ENCODE results near the gene CEMIP2. TPM values are rescaled to one million over a fixed set of nuclear protein-coding genes. Genes with fewer than 3 reads are reported as not detected.

The CEMIP2 gene
- total RNA-seq, 1 donor from 2014 or later = 139 TPM

DNA sequence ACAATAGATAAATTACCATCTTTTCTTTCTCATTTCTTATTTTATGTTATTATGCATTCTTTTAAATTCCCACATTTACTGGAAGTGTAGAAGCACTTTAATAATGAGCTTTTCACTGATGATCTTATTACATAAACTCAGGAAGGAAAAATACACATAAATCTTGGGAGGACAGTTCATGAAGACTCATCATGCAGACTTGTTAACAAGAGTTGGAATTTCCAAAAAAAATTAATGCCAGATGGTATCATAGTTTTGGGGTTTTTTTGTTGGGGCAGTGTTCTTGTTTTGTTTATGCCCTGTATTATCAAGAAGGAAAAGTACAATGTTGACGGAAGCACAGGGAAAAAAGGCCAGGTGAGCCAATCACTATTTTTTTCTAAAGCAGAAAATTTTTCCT, 35.1 kb downstream of the CEMIP2 start:
- no peak for TF ChIP-seq EZH2 (IDR thresholded peaks at IDR 0.05; ENCODE audit: insufficient read depth, low read length)
- TF ChIP-seq, protein P1, sequence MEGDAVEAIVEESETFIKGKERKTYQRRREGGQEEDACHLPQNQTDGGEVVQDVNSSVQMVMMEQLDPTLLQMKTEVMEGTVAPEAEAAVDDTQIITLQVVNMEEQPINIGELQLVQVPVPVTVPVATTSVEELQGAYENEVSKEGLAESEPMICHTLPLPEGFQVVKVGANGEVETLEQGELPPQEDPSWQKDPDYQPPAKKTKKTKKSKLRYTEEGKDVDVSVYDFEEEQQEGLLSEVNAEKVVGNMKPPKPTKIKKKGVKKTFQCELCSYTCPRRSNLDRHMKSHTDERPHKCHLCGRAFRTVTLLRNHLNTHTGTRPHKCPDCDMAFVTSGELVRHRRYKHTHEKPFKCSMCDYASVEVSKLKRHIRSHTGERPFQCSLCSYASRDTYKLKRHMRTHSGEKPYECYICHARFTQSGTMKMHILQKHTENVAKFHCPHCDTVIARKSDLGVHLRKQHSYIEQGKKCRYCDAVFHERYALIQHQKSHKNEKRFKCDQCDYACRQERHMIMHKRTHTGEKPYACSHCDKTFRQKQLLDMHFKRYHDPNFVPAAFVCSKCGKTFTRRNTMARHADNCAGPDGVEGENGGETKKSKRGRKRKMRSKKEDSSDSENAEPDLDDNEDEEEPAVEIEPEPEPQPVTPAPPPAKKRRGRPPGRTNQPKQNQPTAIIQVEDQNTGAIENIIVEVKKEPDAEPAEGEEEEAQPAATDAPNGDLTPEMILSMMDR (IDR thresholded peaks at IDR 0.05; ENCODE audit: insufficient read depth, low read depth, low read length) = no peak
- H3K4me2 ChIP-seq (ENCODE audit: low read length) = no peak overlapping the region
- Mint-ChIP-seq H3K36me3 (ENCODE audit: low read depth, unreplicated experiment) (peaks cover 3% of the 10 kb centered on the region), H3K9me3 (ENCODE audit: unreplicated experiment) (no peaks in the 10 kb centered on the region), H3K27me3 (ENCODE audit: low read depth, unreplicated experiment) (no peaks in the 10 kb centered on the region), H3K4me1 (ENCODE audit: low read depth, unreplicated experiment) (peaks cover 22% of the 10 kb centered on the region), H3K4me3 (ENCODE audit: unreplicated experiment) (peak overlapping the region; percentile 41), H3K27ac (ENCODE audit: unreplicated experiment) (peak overlapping the region; percentile 81)
- H3K9ac ChIP-seq (ENCODE audit: low read length) = no peak overlapping the region
- H3K27ac ChIP-seq (ENCODE audit: low read depth, low read length) = no peak overlapping the region
- no peaks in the 10 kb centered on the region for H3K4me1 ChIP-seq (ENCODE audit: insufficient read depth, low read length)
- H3K4me3 ChIP-seq (ENCODE audit: insufficient read depth, low read depth, low read length) = no peak overlapping the region
- H3K9me3 ChIP-seq (ENCODE audit: insufficient read depth, low read depth, low read length) = no peaks in the 10 kb centered on the region
- H4K20me1 ChIP-seq (ENCODE audit: insufficient read depth, low read length) = peaks cover 6% of the 10 kb centered on the region
- no peak for FAIRE-seq
- H3K36me3 ChIP-seq (ENCODE audit: insufficient read depth, low read length) = peaks cover 19% of the 10 kb centered on the region
- no peaks in the 10 kb centered on the region for H3K79me2 ChIP-seq (ENCODE audit: insufficient read depth, low read length)
- no peak overlapping the region for H2AFZ ChIP-seq (ENCODE audit: low read depth, low read length)
- DNase-seq (ENCODE audit: low read depth) = peak; percentile 8
- H3K27me3 ChIP-seq (ENCODE audit: insufficient read depth, low read length) = no peaks in the 10 kb centered on the region

DNA sequence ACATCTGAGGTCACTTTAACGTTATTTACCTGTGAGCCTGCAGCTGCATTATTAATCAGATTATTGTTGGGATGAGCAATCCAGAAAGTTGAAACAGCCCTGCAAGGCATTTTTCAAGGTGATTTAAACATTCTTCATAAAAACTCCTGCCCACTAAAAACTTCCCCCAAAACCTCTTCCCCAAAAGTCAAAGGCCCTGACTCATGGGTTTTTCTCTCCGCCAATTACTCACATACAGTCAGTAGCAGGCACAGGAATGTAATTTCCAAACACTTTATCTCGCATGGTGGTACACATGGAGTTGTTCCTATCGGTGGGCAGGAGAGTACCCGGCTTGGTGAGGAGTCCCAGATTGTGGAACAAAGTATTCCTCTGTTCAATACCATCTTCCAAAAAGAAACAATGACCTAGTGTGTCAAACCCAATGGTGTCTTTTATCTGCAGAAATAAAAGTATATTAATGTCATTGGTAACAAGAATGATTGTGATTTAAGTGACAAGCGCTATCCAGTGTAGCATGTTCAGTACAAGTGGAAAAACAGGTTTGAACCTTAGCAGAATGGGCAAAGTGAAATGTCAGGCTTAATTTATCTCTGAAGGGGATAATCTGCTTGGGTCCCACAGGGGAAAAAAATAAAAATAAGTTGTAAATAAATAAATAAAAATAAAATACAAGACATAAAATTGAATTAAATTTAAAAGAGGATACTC, 38.3 kb downstream of the CEMIP2 start:
- peaks cover 34% of the 10 kb centered on the region for H3K4me1 Mint-ChIP-seq (ENCODE audit: low read depth, unreplicated experiment)
- no peak for FAIRE-seq
- no peaks in the 10 kb centered on the region for H3K9me3 ChIP-seq (ENCODE audit: insufficient read depth, low read depth, low read length)
- no peak overlapping the region for H3K4me3 ChIP-seq (ENCODE audit: insufficient read depth, low read depth, low read length)
- H3K27ac Mint-ChIP-seq (ENCODE audit: unreplicated experiment) = no peak overlapping the region
- no peaks in the 10 kb centered on the region for H3K9me3 Mint-ChIP-seq (ENCODE audit: unreplicated experiment)
- H2AFZ ChIP-seq (ENCODE audit: low read depth, low read length) = no peak overlapping the region
- peaks cover 1% of the 10 kb centered on the region for H3K36me3 Mint-ChIP-seq (ENCODE audit: low read depth, unreplicated experiment)
- H3K36me3 ChIP-seq (ENCODE audit: insufficient read depth, low read length) = peaks cover 15% of the 10 kb centered on the region
- peak; percentile 26 for DNase-seq (ENCODE audit: low read depth)
- no peaks in the 10 kb centered on the region for H3K27me3 Mint-ChIP-seq (ENCODE audit: low read depth, unreplicated experiment)
- H3K4me1 ChIP-seq (ENCODE audit: insufficient read depth, low read length) = peaks cover 8% of the 10 kb centered on the region
- no peak overlapping the region for H3K4me3 Mint-ChIP-seq (ENCODE audit: unreplicated experiment)
- no peaks in the 10 kb centered on the region for H4K20me1 ChIP-seq (ENCODE audit: insufficient read depth, low read length)
- H3K9ac ChIP-seq (ENCODE audit: low read length) = no peak overlapping the region
- H3K27ac ChIP-seq (ENCODE audit: low read depth, low read length) = no peak overlapping the region
- H3K27me3 ChIP-seq (ENCODE audit: insufficient read depth, low read length) = no peaks in the 10 kb centered on the region
- H3K79me2 ChIP-seq (ENCODE audit: insufficient read depth, low read length) = no peaks in the 10 kb centered on the region
- TF ChIP-seq EZH2 (IDR thresholded peaks at IDR 0.05; ENCODE audit: insufficient read depth, low read length) = no peak
- TF ChIP-seq, protein P1 (IDR thresholded peaks at IDR 0.05; ENCODE audit: insufficient read depth, low read depth, low read length) = no peak
- no peak overlapping the region for H3K4me2 ChIP-seq (ENCODE audit: low read length)

DNA sequence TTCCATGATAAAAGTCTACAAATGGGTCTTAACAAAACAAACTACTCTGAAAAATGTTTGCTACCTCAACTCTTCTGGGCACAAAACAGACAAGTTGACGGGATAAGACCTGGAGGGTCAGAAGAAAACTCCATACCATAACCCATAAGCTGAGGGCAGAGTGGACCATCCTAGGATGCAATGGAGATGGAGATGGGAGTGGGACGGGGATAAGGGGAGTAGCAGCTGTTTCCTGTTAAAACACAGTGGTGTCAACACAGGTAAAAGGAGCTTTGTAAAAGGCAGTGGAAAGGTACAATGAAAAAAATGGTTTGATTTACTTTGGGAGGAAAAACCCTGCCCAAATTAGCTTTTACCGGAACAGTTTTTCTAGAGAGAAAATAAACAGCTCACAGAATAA, 41.6 kb downstream of the CEMIP2 start:
- Histone ChIP-seq H3K4me2 (ENCODE audit: low read length) (no peak overlapping the region), H4K20me1 (ENCODE audit: insufficient read depth, low read length) (no peaks in the 10 kb centered on the region), H3K27me3 (ENCODE audit: insufficient read depth, low read length) (no peaks in the 10 kb centered on the region), H3K4me1 (ENCODE audit: insufficient read depth, low read length) (peaks cover 8% of the 10 kb centered on the region), H3K79me2 (ENCODE audit: insufficient read depth, low read length) (no peaks in the 10 kb centered on the region), H3K9me3 (ENCODE audit: insufficient read depth, low read depth, low read length) (no peaks in the 10 kb centered on the region), H3K4me3 (ENCODE audit: insufficient read depth, low read depth, low read length) (no peak overlapping the region), H3K9ac (ENCODE audit: low read length) (no peak overlapping the region), H3K36me3 (ENCODE audit: insufficient read depth, low read length) (peaks cover 32% of the 10 kb centered on the region), H3K27ac (ENCODE audit: low read depth, low read length) (peak overlapping the region; percentile 1), H2AFZ (ENCODE audit: low read depth, low read length) (no peak overlapping the region)
- H3K4me3 Mint-ChIP-seq (ENCODE audit: unreplicated experiment) = no peak overlapping the region
- no peaks in the 10 kb centered on the region for H3K27me3 Mint-ChIP-seq (ENCODE audit: low read depth, unreplicated experiment)
- H3K36me3 Mint-ChIP-seq (ENCODE audit: low read depth, unreplicated experiment) = peaks cover 6% of the 10 kb centered on the region
- H3K9me3 Mint-ChIP-seq (ENCODE audit: unreplicated experiment) = no peaks in the 10 kb centered on the region
- peaks cover 26% of the 10 kb centered on the region for H3K4me1 Mint-ChIP-seq (ENCODE audit: low read depth, unreplicated experiment)
- no peak for FAIRE-seq
- peak overlapping the region; percentile 84 for H3K27ac Mint-ChIP-seq (ENCODE audit: unreplicated experiment)
- DNase-seq (ENCODE audit: low read depth) = no peak
- TF ChIP-seq, protein P1 (IDR thresholded peaks at IDR 0.05; ENCODE audit: insufficient read depth, low read depth, low read length) = no peak
- TF ChIP-seq EZH2 (IDR thresholded peaks at IDR 0.05; ENCODE audit: insufficient read depth, low read length) = no peak

Measured in astrocyte (in vitro differentiated cells and primary cell).